Measurements from ENCODE around the gene PBX1.

Gene PBX1

GRCh38 chr1:164577291-164577690 is 18.3 kb downstream of the PBX1 start:
- Histone ChIP-seq H3K27me3 (ENCODE audit: control insufficient read depth, low read length) (no peaks in the 10 kb centered on the region), H3K79me2 (ENCODE audit: control insufficient read depth, low read length) (no peaks in the 10 kb centered on the region), H3K4me3 (ENCODE audit: low read length) (no peak overlapping the region), H3F3A (ENCODE audit: control insufficient read depth, insufficient read depth) (no peaks in the 10 kb centered on the region), H4K20me1 (ENCODE audit: control insufficient read depth, insufficient read depth, low read depth, low read length) (no peaks in the 10 kb centered on the region), H3K4me1 (ENCODE audit: control insufficient read depth, low read length) (no peaks in the 10 kb centered on the region), H3K9me3 (ENCODE audit: control insufficient read depth, insufficient read depth, low read length) (no peaks in the 10 kb centered on the region), H3K27ac (ENCODE audit: low read depth, low read length) (no peak overlapping the region), H3K9me2 (replicated peaks; ENCODE audit: control insufficient read depth, low read length) (no peaks in the 10 kb centered on the region), H3K4me2 (ENCODE audit: low read length) (no peak overlapping the region), H3K36me3 (ENCODE audit: control insufficient read depth, low read length) (no peaks in the 10 kb centered on the region)
- TF ChIP-seq EZH2phosphoT487 (IDR thresholded peaks at IDR 0.05; ENCODE audit: borderline replicate concordance, low read length) (no peak), CTCF (IDR thresholded peaks at IDR 0.05; ENCODE audit: low read depth, low read length, poor library complexity, severe bottlenecking) (no peak)

GRCh38 chr1:164578479-164579200 is 19.7 kb downstream of the PBX1 start:
- no peaks in the 10 kb centered on the region for H3F3A ChIP-seq (ENCODE audit: control insufficient read depth, insufficient read depth)
- TF ChIP-seq CTCF (IDR thresholded peaks at IDR 0.05; ENCODE audit: low read depth, low read length, poor library complexity, severe bottlenecking) (no peak), EZH2phosphoT487 (IDR thresholded peaks at IDR 0.05; ENCODE audit: borderline replicate concordance, low read length) (no peak)
- no peaks in the 10 kb centered on the region for H3K27me3 ChIP-seq (ENCODE audit: control insufficient read depth, low read length)
- no peaks in the 10 kb centered on the region for H3K9me2 ChIP-seq (replicated peaks; ENCODE audit: control insufficient read depth, low read length)
- no peak overlapping the region for H3K4me3 ChIP-seq (ENCODE audit: low read length)
- no peak overlapping the region for H3K4me2 ChIP-seq (ENCODE audit: low read length)
- no peaks in the 10 kb centered on the region for H3K79me2 ChIP-seq (ENCODE audit: control insufficient read depth, low read length)
- H4K20me1 ChIP-seq (ENCODE audit: control insufficient read depth, insufficient read depth, low read depth, low read length) = no peaks in the 10 kb centered on the region
- no peaks in the 10 kb centered on the region for H3K36me3 ChIP-seq (ENCODE audit: control insufficient read depth, low read length)
- H3K4me1 ChIP-seq (ENCODE audit: control insufficient read depth, low read length) = no peaks in the 10 kb centered on the region
- H3K9me3 ChIP-seq (ENCODE audit: control insufficient read depth, insufficient read depth, low read length) = no peaks in the 10 kb centered on the region
- no peak overlapping the region for H3K27ac ChIP-seq (ENCODE audit: low read depth, low read length)

- Histone ChIP-seq H4K20me1 (ENCODE audit: control insufficient read depth, insufficient read depth, low read depth, low read length) (no peaks in the 10 kb centered on the region), H3K4me2 (ENCODE audit: low read length) (no peak overlapping the region), H3K27me3 (ENCODE audit: control insufficient read depth, low read length) (no peaks in the 10 kb centered on the region), H3K27ac (ENCODE audit: low read depth, low read length) (no peak overlapping the region), H3K4me3 (ENCODE audit: low read length) (no peak overlapping the region), H3K9me2 (replicated peaks; ENCODE audit: control insufficient read depth, low read length) (no peaks in the 10 kb centered on the region), H3K9me3 (ENCODE audit: control insufficient read depth, insufficient read depth, low read length) (no peaks in the 10 kb centered on the region), H3K4me1 (ENCODE audit: control insufficient read depth, low read length) (no peaks in the 10 kb centered on the region), H3F3A (ENCODE audit: control insufficient read depth, insufficient read depth) (no peaks in the 10 kb centered on the region), H3K36me3 (ENCODE audit: control insufficient read depth, low read length) (no peaks in the 10 kb centered on the region), H3K79me2 (ENCODE audit: control insufficient read depth, low read length) (no peaks in the 10 kb centered on the region)
- no peak for TF ChIP-seq EZH2phosphoT487 (IDR thresholded peaks at IDR 0.05; ENCODE audit: borderline replicate concordance, low read length)
- no peak for TF ChIP-seq CTCF (IDR thresholded peaks at IDR 0.05; ENCODE audit: low read depth, low read length, poor library complexity, severe bottlenecking)
Measured at GRCh38 chr1:164579381-164579780, 20.4 kb downstream of the PBX1 start.

Data from DOHH2 (cell line).